GM19351 (cell line): ENCODE results near the gene CNTF.
"Not testable (repeated sequence)": the region's sequence is repeated elsewhere in the genome, so short reads cannot be mapped to it uniquely, and the experiment has no call there.

Source experiments
- ATAC-seq: cut with Tn5 transposase; IDR thresholded peaks from one replicate; pipeline ENCODE4 v1.9.1; 2021; ENCODE audit warnings: mild to moderate bottlenecking, moderate library complexity; ENCODE audit not compliant: unreplicated experiment

The CNTF gene

DNA sequence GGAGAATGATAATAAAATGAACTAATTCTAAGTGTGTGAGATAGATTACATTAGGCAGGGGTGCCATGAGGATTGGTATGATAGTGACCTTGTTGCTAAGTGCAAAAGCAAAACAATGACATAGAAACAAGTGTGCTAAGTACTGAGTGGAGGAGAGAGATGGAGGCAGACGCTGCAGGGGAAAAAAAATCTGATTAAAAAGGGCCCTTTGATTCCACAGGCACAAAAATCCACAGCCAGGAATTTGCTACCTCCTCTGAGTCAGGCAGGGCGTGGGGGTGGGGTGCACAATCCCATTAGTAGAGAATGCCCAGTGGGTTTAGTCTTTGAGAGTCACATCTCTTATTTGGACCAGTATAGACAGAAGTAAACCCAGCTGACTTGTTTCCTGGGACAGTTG is at the start of gene CNTF:
Gene CNTF (plus strand): TSS at position 322 of the 400 bp plus-strand sequence. CDS start 88 bp downstream, outside the sequence.
- ATAC-seq: no peak

DNA sequence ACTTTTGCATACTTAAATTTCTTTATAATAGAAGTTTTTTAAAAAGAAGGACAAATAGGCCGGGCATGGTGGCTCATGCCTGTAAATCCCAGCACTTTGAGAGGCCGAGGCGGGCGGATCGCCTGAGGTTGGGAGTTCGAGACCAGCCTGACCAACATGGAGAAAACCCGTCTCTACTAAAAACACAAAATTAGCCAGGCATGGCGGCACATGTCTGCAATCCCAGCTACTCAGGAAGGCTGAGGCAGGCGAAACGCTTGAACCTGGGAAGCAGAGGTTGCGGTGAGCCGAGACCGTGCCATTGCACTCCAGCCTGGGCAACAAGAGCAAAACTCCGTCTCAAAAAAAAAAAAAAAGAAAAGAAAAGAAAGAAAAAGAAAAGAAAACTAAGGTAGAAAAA is 49.6 kb upstream of the CNTF start:
- ATAC-seq: not testable (repeated sequence)

DNA sequence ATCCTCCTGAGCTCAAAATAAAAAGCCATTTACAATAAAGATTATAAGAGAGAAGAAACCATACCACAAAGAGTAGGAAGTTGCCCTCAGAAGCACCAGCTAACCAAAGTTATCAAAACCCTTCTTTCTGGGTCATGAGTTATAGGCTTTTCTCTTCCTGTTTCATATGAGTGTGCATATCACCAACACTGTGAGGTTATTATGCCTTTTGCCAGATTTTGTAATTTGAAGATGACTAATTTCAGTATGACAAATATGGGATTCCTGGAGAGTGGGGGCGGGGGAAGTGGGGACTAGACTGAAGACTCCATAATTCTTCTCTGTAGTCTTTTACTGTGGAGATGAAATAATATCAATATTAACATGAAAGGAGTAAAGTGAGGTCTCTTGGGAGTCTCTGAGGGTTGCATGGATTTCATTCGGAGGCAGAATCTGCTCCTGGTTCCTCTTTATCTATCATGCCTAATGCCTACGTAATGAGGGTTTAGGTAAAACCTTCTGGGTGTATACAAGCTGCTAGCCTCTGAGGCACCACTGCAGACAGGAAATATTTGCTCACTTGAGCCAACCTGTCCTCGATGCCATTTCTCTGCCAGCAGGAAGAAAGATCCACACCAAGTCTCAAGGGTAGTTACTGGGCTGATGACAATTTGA is 48.9 kb upstream of the CNTF start:
- ATAC-seq: peak; percentile 21

- no peak for ATAC-seq
Observed at GRCh38 chr11:58574881-58575280, 47.6 kb upstream of the CNTF start.

DNA sequence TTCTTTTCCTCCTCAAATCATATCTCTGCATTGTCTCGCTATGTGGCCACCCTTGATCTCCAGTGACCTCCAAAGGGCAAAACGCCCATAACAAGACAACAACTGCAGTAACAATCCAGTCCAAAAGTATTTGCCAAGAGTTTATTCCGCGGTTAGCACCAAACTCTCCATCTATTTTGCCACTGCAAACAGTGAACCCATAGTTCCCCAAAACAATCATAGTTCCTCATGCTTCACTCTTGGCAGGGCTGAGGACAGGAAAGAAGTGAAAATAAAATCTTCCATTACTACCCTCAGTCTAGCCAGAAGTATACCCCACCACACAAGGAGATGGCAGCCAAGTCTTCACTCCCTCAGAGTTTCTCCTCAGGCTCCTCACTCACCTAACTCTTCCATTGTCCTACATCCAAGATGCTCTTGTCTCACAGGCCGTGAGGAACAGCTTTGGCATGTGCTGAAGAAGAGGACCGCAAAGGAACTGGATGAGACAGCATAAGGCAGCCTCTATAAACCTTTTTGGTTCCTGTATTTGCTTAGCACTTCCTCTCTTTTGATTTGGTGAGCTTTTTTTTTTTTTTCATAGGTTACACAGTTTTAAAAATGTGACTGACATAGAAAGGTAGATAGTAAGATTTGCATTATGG is 47.0 kb upstream of the CNTF start, which contains the start of gene LPXN:
Gene LPXN (minus strand): TSS at position 480 of the 644 bp plus-strand sequence. CDS start 84 bp downstream, at position 396.
- no peak for ATAC-seq

- ATAC-seq: no peak
Observed at GRCh38 chr11:58576887-58577471, 45.5 kb upstream of the CNTF start.

- peak; percentile 51 for ATAC-seq
Observed at GRCh38 chr11:58577555-58578135, 44.8 kb upstream of the CNTF start.

- ATAC-seq: no peak
Observed at GRCh38 chr11:58578136-58578634, 44.3 kb upstream of the CNTF start.

GRCh38 chr11:58578635-58579191 is 43.8 kb upstream of the CNTF start, which contains the start of gene ZFP91:
ZFP91 (plus strand) TSS chr11:58579063; CDS start chr11:58579282, 219 bp downstream.
- peak; percentile 35 for ATAC-seq

DNA sequence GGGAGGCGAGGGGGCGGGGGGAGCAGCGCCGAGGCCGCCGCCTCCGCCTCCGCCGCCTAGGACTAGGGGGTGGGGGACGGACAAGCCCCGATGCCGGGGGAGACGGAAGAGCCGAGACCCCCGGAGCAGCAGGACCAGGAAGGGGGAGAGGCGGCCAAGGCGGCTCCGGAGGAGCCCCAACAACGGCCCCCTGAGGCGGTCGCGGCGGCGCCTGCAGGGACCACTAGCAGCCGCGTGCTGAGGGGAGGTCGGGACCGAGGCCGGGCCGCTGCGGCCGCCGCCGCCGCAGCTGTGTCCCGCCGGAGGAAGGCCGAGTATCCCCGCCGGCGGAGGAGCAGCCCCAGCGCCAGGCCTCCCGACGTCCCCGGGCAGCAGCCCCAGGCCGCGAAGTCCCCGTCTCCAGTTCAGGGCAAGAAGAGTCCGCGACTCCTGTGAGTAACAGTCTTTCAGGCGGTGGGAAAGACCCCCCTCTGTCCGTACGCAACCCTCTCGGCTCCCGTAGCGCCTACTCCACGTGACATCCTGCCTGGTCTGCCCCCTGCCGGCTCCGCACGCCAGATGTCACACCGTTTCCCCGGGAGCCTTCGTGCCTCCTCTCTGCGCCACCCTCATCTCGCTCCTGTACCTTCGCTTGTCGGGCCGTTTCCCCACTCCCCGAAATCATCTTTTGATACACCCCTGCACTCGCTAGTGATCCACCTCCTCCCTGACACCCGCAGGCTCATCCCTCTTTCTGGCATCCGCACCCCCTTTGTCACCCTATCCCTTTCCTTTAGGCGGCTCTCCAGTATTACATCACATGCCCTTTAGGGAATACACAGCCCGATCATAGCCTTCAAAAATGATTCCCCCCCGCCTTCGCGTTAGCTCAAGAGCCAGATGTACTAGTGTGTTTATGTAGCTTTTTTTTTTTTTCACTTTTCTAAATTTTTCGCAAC is 43.0 kb upstream of the CNTF start:
- ATAC-seq: peak; percentile 40

DNA sequence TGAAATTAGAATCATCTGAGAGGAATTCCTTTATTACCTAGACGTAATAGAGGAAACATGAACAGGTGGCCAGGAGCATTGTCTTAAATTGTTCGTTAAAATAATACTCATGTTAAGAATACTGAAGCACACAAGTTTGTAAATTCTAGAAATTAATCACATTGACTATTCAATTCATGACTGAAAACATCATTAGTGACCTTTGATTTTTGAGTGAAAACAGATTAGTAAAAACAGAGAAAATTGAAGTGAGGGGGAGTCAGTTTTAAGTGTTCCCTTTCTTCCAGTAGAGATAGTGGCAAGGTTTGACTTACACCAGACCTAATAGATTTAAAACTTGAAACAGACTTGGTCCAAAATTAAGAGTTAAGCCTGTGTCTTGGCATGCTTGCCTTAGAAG is 42.2 kb upstream of the CNTF start:
- no peak for ATAC-seq

DNA sequence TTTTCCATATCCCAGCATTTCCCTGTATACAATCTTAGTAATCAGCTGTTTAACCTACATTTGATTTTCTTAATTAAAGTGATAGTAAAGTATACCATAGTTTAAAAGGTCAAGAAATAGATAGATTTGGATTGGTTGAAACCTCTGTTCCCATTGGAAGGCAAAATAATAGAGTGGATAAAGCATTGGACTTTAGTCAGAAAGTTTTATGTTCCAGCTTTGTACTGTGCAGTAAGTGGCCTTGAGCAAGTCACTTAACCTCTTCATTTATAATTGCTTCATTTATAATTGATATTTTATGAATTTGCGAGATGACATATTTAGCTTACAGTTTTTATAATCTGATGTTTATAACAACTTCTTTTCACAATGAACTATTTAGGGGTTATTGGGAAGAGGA is 40.0 kb upstream of the CNTF start:
- no peak for ATAC-seq

GRCh38 chr11:58586998-58587397 is 35.5 kb upstream of the CNTF start:
- no peak for ATAC-seq

GRCh38 chr11:58591659-58592058 is 30.8 kb upstream of the CNTF start:
- ATAC-seq: no peak

- no peak for ATAC-seq
Observed at GRCh38 chr11:58592760-58593472, 29.5 kb upstream of the CNTF start.

DNA sequence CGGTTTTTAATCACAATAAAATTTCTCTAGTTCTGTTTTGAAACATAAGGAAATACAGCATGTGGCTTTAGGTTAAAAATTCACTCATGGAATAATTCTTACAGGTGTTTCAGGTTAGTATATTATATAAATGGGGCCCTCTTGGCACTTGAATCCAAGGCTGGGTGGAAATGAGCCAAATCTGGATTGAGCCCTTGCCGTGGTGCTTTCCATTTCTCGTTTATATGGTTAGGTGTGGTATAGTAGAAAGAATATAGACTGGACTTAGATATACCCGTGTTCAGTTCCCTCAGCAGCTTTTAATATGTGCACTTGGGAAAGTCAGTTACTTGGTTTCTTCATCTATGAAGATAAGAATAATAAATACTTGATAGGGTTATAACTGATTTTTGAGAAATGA is 27.6 kb upstream of the CNTF start:
- ATAC-seq: no peak

DNA sequence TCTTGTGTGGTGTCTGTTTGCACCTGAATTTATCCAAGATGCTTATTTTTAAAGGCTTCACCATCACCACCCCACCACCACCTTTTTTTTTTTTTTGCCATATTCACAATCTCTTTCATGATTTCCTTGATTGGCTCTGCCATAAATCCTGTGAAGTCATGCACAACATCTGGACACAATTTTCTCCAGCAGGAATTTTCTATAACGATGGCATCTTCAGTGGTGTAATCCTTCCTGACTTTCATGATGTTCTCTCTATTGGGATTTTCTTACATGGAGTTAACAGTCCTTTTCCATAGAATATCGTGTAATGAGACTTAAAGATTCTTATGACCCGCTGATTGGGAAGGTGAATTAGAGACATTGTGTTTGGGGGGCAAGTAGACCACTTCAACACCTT is 25.8 kb upstream of the CNTF start:
- ATAC-seq: no peak

GRCh38 chr11:58597486-58598144 is 24.9 kb upstream of the CNTF start:
- no peak for ATAC-seq

- no peak for ATAC-seq
Observed at GRCh38 chr11:58600510-58600909, 22.0 kb upstream of the CNTF start.
